Neural progenitor cell (in vitro differentiated cells): ENCODE data around the gene SHKBP1. TPM values are rescaled to one million over a fixed set of nuclear protein-coding genes. Genes with fewer than 3 reads are reported as not detected.

ENCODE experiments used
- DNase-seq: peaks from one replicate; pipeline ENCODE4 v3.0.0-alpha.2; 2016; ENCODE audit warnings: low spot score
- H2AFZ ChIP-seq: fragments of 200-600 bp; sonication (generic); replicated peaks from 2 replicates; pipeline ENCODE4 v1.6.1; 2016; ENCODE audit warnings: antibody characterized with exemption
- H3F3A ChIP-seq: fragments of 200-600 bp; sonication (generic); 2 replicates; pipeline ENCODE4 v1.6.1; 2016; ENCODE audit warnings: antibody characterized with exemption, low read depth
- H3K27ac ChIP-seq: fragments of 200-600 bp; sonication (generic); 2 replicates; pipeline ENCODE4 v1.5.1; 2016; ENCODE audit warnings: mild to moderate bottlenecking
- H3K27me3 ChIP-seq: fragments of 200-600 bp; sonication (generic); 2 replicates; pipeline ENCODE4 v1.6.1; 2016; ENCODE audit warnings: mild to moderate bottlenecking, moderate library complexity
- H3K36me3 ChIP-seq: fragments of 200-600 bp; sonication (generic); 2 replicates; pipeline ENCODE4 v1.5.1; 2016
- H3K4me1 ChIP-seq: fragments of 200-600 bp; sonication (generic); 2 replicates; pipeline ENCODE4 v1.6.1; 2016; ENCODE audit warnings: mixed run types
- H3K4me2 ChIP-seq: fragments of 200-600 bp; sonication (generic); 2 replicates; pipeline ENCODE4 v1.6.1; 2016
- H3K4me3 ChIP-seq: fragments of 200-600 bp; sonication (generic); 2 replicates; pipeline ENCODE4 v1.5.1; 2016
- H3K79me2 ChIP-seq: fragments of 200-600 bp; sonication (generic); 2 replicates; pipeline ENCODE4 v1.6.1; 2016; ENCODE audit warnings: low read depth
- H3K9ac ChIP-seq: fragments of 200-600 bp; sonication (generic); 2 replicates; pipeline ENCODE4 v1.6.1; 2016
- H3K9me3 ChIP-seq: fragments of 200-600 bp; sonication (generic); 2 replicates; pipeline ENCODE4 v1.5.1; 2016; ENCODE audit warnings: low read depth
- H4K20me1 ChIP-seq: fragments of 200-600 bp; sonication (generic); 2 replicates; pipeline ENCODE4 v1.6.1; 2016; ENCODE audit warnings: low read depth
- H3K27ac Mint-ChIP-seq: 3 replicates; pipeline ENCODE4 v1.8.0; 2021; ENCODE audit warnings: mixed read lengths
- H3K27me3 Mint-ChIP-seq: 2 replicates; pipeline ENCODE4 v1.8.0; 2022; ENCODE audit warnings: low read depth, mild to moderate bottlenecking, inconsistent platforms, moderate library complexity, mixed read lengths; ENCODE audit not compliant: insufficient read depth
- H3K36me3 Mint-ChIP-seq: 3 replicates; pipeline ENCODE4 v1.8.0; 2021; ENCODE audit warnings: mixed read lengths
- H3K4me1 Mint-ChIP-seq: 3 replicates; pipeline ENCODE4 v1.8.0; 2021; ENCODE audit warnings: mixed read lengths
- H3K4me3 Mint-ChIP-seq: 3 replicates; pipeline ENCODE4 v1.8.0; 2021; ENCODE audit warnings: mild to moderate bottlenecking, moderate library complexity, mixed read lengths
- H3K9me3 Mint-ChIP-seq: 3 replicates; pipeline ENCODE4 v1.8.0; 2020; ENCODE audit warnings: mixed read lengths
- CTCF ChIP-seq: fragments of 200-600 bp; sonication (generic); IDR thresholded peaks from 2 replicates; pipeline ENCODE4 v1.5.1; 2017; ENCODE audit warnings: antibody characterized with exemption, mild to moderate bottlenecking
- EZH2 ChIP-seq: fragments of 200-600 bp; sonication (generic); IDR thresholded peaks from 2 replicates; pipeline ENCODE4 v1.6.1; 2017; ENCODE audit warnings: antibody characterized with exemption, mild to moderate bottlenecking, moderate library complexity
- EZH2phosphoT487 ChIP-seq: fragments of 200-600 bp; sonication (generic); IDR thresholded peaks from 2 replicates; pipeline ENCODE4 v1.6.1; 2017; ENCODE audit warnings: antibody characterized with exemption
- total RNA-seq: library from RNA; depleted of rRNA; stranded (reverse); fragments of >200 nt; gene quantifications from 2 replicates; pipeline ENCODE4 v1.2.3, GENCODE V29; 2015; ENCODE audit warnings: low replicate concordance

Gene SHKBP1
- total RNA-seq, 1 donor from 2014 or later: 20.6 TPM

- H3F3A ChIP-seq: peaks cover 12% of the 10 kb centered on the region
- peak overlapping the region; percentile 48 for H3K4me3 Mint-ChIP-seq
- no peaks in the 10 kb centered on the region for H3K36me3 ChIP-seq
- H3K4me1 Mint-ChIP-seq: peaks cover 25% of the 10 kb centered on the region
- H3K9me3 ChIP-seq: no peaks in the 10 kb centered on the region
- TF ChIP-seq EZH2 (no peak), EZH2phosphoT487 (no peak)
- H4K20me1 ChIP-seq: no peaks in the 10 kb centered on the region
- DNase-seq: no peak
- no peaks in the 10 kb centered on the region for H3K27me3 ChIP-seq
- H3K4me2 ChIP-seq: no peak overlapping the region
- no peak overlapping the region for H2AFZ ChIP-seq
- no peak overlapping the region for H3K27ac ChIP-seq
- H3K4me1 ChIP-seq: peaks cover 10% of the 10 kb centered on the region
- peaks cover 10% of the 10 kb centered on the region for H3K36me3 Mint-ChIP-seq
- H3K79me2 ChIP-seq: no peaks in the 10 kb centered on the region
- H3K27me3 Mint-ChIP-seq: peaks cover 6% of the 10 kb centered on the region
- no peaks in the 10 kb centered on the region for H3K9me3 Mint-ChIP-seq
- H3K4me3 ChIP-seq: no peak overlapping the region
- H3K9ac ChIP-seq: no peak overlapping the region
- H3K27ac Mint-ChIP-seq: no peak overlapping the region
These were observed 11.6 kb downstream of the SHKBP1 start for GRCh38 chr19:40588110-40588854.

- Mint-ChIP-seq H3K4me3 (no peak overlapping the region), H3K9me3 (no peaks in the 10 kb centered on the region), H3K4me1 (peaks cover 28% of the 10 kb centered on the region), H3K36me3 (peaks cover 9% of the 10 kb centered on the region), H3K27ac (peak overlapping the region; percentile 72), H3K27me3 (peaks cover 7% of the 10 kb centered on the region)
- Histone ChIP-seq H3F3A (peaks cover 13% of the 10 kb centered on the region), H3K4me3 (no peak overlapping the region), H3K27me3 (no peaks in the 10 kb centered on the region), H4K20me1 (no peaks in the 10 kb centered on the region), H3K36me3 (no peaks in the 10 kb centered on the region), H3K9me3 (no peaks in the 10 kb centered on the region), H3K4me2 (no peak overlapping the region), H2AFZ (no peak overlapping the region), H3K9ac (no peak overlapping the region), H3K4me1 (peaks cover 10% of the 10 kb centered on the region), H3K27ac (no peak overlapping the region), H3K79me2 (no peaks in the 10 kb centered on the region)
- DNase-seq: no peak
- no peak for TF ChIP-seq EZH2
- no peak for TF ChIP-seq EZH2phosphoT487
- no peak for TF ChIP-seq CTCF
These were observed 12.4 kb downstream of the SHKBP1 start for GRCh38 chr19:40588926-40589569.

GRCh38 chr19:40589591-40590429, 13.1 kb downstream of the SHKBP1 start:
- Histone ChIP-seq H4K20me1 (no peaks in the 10 kb centered on the region), H3K4me3 (no peak overlapping the region), H3K9me3 (no peaks in the 10 kb centered on the region), H3K27me3 (no peaks in the 10 kb centered on the region), H3K4me1 (peaks cover 14% of the 10 kb centered on the region), H3K36me3 (no peaks in the 10 kb centered on the region), H2AFZ (no peak overlapping the region), H3K27ac (no peak overlapping the region), H3K4me2 (peak overlapping the region; percentile 10), H3K79me2 (no peaks in the 10 kb centered on the region), H3F3A (peaks cover 13% of the 10 kb centered on the region), H3K9ac (no peak overlapping the region)
- peaks cover 9% of the 10 kb centered on the region for H3K27me3 Mint-ChIP-seq
- H3K4me1 Mint-ChIP-seq: peaks cover 36% of the 10 kb centered on the region
- H3K36me3 Mint-ChIP-seq: peaks cover 7% of the 10 kb centered on the region
- no peak for TF ChIP-seq EZH2
- no peak for TF ChIP-seq CTCF
- no peak for TF ChIP-seq EZH2phosphoT487
- no peak overlapping the region for H3K4me3 Mint-ChIP-seq
- H3K9me3 Mint-ChIP-seq: no peaks in the 10 kb centered on the region
- no peak for DNase-seq
- peak overlapping the region; percentile 86 for H3K27ac Mint-ChIP-seq
